EL (cell line): ENCODE measurements around the gene ZNF507.

Source experiments
- DNase-seq: peaks from one replicate; pipeline ENCODE4 v3.0.0-alpha.2; 2016

ZNF507 gene

DNA sequence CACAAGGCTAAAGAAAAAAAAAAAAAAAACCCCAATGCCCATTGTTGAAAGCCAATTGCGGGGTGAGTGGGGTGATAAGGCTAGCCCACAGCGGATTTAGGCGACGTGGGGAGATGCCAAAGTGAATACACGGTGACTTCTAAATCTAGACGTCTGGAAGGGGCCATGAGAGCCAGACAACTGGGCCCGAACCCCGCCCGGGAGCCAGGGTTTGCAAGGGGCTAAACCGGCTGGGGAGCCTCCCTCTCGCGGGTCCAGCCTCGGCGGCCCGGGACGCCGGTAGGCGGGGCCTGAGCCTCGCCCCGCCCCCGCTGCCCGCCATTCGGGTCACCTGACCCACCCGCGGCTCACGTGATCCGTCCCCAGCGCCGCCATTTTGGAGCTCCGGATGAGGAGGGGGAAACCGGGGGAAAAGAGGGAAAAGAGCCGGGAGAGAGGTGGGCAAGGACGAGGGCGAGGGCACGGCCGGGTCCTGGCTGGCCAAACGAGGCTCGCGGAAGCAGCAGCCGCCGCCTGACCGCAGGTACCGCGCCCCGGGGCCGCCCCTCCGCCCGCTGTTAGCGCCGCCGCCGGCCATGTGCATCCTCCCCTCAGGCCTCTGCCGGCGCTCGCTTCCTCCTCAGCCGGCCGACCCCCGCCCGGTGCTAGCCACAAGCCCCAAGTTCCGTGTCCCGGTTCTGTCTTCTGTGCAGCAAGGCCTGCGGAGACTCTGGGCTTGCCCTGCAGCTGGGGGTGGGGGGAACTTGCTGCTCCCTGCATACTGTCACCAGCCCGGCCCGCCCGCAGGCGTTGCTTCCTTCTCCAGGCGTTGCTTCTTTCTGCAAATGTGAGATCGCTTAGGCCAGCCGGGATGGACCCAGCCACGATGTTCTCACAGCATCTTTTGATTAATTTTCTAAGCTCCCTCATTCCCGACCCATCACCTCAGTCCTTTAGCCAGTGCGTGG, at the start of gene ZNF507:
Gene ZNF507, plus strand, starts transcription at position 350 of the 947 bp plus-strand sequence. CDS start 7,221 bp downstream, outside the sequence.
- DNase-seq = peak; percentile 77

DNA sequence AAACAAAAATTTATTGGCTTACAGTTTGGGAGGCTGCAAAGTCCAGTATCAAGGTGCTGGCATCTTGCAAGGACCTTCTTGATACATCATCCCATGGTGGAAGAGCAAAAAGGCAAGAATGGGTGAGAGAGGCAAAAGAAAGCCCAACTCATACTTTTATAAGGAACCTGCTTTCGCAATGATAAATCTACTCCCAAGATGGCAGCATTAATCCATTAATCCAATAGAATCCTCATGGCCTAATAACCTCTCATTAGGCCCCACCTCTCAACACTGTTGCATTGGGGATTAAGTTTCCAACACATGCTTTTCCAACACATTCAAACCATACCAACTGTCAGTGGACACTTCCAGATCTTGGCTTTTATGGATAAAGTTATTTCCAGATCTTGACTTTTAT, 48.7 kb upstream of the ZNF507 start:
- DNase-seq = no peak

DNA sequence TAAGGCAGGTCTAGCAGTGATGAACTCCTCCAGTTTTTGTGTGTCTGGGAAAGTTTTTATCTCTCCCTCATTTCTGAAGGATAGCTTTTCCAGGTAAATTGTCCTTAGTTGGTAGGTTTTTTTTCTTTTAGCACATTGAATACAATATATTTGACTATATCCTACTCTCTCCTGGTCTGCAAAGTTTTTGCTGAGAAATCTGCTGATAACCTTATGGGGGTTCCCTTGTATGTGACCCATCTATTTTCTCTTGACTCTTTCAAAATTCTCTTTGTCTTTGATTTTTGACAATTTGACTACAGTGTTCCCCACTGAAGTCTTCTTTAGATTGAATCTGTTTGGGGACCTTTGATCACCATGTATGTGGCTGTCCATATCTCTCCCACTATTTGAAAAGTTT, 42.6 kb upstream of the ZNF507 start:
- no peak for DNase-seq

DNA sequence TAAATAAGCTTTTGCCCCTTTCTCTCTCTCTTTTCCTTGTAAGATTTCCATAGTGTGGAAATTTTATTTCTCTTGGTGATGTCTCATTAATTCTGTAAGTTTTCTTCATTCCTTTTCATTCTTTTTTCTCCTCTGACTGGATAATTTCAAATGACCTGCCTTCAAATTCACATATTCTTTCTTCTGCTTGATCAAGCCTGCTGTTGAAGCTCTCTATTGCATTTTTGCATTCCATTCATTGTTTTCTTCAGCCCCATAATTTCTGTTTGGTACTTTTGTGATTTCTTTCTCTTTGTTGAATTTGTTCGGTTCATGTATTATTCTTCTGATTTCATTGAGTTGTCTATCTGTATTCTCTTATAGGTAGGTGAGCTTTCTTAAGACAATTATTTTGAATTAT, 42.2 kb upstream of the ZNF507 start:
- no peak for DNase-seq

DNA sequence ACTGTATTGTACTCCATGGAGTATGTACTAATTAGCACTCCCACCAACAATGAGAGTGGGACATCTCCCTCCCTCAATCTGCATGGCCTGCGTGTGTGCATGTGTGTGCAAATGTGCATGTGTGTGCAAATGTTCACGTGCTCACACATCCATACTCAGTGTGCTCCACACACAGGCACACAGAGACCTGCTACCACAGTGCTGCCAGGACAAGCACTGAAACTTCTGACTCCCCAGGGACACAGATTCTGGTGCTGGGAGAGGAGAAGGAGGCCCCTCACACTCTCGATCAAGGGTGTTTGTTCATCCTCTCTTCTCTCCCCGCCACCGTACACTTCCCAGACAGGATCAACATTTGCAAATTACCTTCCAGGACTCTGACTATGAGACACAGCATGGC, 37.8 kb upstream of the ZNF507 start:
- no peak for DNase-seq

DNA sequence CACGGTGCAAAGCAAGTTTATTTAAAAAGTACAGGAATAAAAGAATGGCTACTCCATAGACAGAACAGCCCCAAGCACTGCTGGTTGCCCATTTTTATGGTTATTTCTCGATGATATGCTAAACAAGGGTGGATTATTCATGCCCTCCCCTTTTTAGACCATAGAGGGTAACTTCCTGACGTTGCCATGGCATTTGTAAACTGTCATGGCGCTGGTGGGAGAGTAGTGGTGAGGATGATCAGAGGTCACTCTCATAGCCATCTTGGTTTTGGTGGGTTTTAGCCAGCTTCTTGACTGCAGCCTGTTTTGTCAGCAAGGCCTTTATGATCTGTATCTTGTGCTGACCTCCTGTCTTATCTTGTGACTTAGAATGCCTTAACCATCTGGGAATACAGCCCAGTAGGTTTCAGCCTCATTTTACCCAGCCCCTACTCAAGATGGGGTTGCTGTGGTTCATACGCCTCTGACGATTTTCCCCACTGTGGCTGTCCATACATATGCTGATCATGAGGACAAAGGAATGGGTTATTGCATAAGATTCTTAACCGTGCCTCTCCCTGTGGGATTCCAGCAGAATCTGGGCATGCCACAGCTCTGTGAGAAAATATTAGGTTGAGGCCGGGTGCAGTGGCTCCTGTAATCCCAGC, 36.9 kb upstream of the ZNF507 start:
- no peak for DNase-seq

DNA sequence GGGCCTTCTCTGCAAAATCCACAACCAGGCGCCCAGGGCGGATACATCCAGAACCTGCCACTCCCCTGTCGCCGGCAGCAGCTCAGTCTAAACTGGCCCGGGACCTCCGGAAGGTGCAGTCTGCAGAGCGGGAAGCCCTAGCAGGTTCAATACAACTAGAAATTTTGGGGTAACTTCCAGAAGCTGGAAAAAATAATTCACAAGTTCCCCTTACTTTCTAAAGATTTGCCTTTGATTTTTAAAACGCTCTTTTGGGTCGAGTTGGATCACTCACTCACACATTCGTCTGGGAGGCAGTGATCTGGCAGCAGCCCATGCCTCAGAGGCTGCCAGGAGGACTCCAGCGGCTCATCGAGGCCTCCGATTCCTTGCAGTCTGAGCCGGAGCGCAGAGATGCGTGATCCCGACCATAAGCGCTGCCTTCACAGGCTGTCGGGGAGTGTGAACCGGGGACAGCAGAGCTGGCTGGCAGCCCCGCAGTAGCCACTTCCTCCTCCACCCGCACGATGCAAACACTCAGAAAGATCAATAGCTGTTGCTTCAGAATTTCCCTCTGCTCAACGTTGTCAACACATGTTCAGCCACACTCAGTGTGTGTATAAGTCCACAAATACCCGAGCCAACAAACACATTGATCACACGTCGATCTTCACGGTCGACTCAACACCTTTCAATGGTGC, 35.6 kb upstream of the ZNF507 start:
- no peak for DNase-seq

DNA sequence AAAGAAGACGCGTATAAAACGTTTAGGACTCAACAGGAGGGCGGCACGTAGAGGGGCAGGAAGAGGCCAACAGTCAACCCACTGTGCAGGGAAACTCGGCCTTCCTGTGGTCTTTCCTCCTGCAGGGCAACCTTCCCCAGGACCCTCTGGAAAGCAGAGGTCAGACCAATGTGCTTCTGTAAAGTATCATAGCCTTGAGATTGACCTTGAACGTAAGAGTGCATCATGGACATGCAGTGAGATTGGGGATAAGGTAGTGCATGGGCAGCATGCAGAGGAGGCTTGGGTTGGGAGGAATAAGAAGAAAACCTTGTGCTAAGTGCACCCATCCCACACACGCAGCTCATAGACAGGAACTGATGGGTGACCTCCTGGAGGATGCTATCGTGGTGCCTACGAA, 34.0 kb upstream of the ZNF507 start:
- DNase-seq = no peak

DNA sequence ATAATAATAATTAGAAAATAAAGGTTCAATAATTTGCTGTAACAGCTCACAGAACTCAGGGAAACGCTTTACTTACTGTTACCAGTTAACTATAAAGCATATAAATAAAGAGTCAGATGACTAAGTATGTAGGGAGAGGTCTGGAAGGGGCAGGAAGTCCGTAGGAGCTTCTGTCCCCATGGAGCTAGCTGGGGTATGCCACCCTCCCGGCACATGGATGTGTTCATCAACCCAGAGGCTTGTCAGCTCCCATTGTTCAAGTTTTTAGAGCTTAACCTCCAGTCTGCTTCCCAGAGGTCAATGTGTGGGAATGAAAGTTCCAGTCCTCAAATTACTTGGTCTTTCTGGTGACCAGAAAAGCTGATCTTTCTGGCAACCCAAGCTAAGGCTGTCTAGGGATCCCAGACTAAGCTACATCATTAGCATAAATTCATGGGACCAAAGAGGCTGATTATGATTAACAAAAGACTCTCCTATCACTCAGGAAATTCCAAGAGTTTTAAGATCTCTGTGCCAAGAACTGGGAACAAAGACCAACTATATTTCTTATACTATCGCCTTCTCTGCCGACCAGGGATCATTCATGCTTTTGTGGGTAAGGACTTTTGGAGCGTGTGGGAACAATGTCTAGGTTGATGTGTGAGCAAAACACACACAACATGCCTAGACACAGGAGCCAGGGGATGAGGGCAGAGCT, 31.7 kb upstream of the ZNF507 start:
- DNase-seq = no peak

DNA sequence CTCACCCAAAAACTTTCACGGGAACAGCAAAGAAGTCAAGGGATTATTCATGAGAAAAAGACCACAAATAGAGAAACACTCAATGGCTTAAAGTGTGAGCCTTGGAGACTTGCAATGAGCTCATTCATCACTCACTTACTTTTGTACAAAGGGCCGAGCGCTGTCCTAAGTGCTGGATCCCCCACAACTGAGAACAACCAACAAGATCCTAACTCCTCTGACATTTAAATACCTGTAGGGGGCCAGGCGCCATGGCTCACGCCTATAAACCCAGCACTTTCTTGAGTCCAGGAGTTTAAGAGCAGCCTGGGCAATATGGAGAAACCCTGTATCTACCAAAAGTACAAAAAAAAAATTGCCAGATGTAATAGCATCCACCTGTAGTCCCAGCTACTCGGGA, 29.4 kb upstream of the ZNF507 start:
- DNase-seq = no peak

DNA sequence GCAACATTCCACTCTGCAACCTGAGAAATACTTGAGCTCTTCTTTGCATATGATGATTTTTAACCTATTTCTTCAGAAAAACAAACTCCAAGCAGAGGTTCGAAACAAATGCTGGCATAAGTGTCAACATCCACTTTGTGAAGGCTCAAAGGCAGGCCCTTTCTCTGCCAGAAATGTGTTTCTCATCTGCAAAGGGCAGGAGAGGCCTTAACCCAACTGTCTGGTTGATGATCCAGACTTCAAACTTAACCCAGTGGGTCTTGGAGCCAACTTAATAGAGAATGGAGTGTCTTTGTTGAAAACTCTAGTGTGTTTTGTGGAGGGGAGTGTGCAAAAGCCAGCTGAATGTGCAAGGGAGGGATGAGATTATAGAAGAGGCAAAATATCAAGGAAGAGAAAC, 28.3 kb upstream of the ZNF507 start:
- no peak for DNase-seq

DNA sequence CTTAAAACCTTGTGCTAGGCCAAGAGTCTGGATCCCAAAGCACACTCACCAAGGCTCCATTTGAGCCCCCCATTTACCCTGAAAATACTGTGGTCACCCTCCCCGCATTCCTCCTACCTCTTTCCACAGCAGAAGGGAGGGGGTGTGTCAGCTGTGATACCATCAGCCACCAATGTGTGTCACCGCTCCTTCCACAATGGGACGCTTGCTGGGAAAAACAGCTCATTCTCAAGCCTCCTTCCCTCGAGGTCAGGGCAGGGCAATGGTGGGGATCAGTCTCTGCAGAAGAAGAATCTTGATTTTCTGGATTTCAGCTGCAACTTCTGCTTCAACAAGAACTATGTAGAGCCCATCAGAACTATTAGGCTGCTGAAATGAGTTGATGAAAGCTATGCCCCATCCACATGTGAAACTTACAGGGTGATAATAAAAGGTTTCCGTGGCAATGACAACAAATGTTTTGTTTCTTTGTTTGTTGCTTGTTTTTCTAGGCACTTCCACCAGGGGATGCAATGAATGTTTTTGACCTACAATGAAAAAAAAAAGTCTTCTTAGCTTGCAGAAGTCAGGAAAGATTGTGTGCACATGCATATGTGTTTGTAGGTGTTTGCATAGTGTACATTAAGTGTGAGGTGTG, 26.4 kb upstream of the ZNF507 start:
- DNase-seq = peak; percentile 4

DNA sequence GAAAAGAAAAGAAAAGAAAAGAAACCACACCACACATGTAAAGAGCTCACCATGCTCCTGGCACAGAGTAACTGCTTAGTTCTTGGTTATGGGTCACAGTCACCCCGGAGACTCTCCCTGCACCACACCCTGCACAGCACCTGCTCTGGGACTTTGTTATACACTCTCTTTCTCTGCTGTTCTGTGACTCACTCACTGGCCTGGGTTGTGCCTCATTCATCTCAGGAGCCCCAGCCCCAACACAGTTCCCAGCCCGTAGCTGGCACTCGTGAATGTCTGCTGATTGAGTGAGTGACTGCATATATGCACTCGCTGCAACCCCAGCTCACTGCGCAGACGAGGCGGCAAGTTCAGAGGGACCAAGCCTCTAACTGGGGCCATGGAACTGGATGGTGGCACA, 22.9 kb upstream of the ZNF507 start:
- no peak for DNase-seq

DNA sequence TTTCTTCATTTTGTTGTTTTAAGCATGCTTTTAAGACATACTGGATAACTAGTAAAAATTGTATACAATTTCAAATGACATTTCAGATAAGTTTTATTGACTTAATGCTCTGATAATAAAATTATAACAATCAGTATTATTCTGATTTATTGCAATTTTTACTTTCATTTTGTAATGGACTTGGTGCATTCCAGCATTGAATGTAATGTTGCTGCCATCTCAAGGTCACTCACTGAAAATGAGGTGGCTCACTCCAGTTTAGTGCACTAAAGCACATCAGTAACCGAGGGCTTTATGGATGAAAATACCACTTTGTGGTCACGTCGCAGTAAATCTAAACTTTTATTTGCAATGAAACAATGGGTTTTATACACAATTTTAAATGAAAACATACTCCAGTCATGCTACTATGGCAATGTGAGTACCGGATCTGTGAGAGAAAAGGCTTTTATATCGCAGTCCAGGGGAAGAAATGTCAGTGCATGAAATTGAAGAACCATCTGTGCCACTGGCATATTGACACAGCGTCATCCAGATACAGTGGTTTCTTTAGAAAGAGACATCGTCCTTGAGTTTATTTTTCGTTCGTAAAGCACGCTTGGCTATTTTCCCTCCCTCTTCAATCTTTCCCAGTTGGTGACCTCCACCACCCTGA, 20.7 kb upstream of the ZNF507 start:
- no peak for DNase-seq

DNA sequence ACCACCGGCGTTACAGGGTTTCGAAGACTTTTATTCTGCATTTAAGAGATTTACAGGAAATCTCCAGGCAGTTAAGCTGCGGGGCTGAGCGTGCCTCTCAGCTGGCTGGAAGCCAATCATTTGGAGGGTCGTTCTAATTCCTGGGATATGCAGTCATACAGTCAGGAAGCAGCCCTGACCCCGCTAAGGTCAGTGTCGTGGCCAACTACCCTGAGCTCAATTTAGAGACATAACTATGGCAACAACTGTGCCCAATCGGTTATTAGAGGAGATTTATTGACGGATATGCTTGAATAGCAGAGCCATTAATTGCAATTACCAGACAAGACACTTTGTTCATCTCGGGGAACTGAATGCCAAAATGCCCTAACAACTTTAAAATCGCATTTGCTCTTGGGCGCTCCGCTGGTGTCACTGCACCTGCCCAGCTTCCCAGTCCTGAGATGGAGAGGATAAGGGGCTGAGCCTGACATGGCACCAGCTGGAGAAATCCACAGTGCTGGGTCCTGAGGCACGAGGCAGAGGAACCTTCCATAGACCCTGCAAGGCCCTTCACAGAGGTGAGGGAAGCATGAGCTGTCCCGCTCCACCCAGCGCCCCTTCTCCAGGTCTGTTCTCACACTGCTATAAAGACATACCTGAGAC, 15.1 kb upstream of the ZNF507 start:
- DNase-seq = peak; percentile 31

DNA sequence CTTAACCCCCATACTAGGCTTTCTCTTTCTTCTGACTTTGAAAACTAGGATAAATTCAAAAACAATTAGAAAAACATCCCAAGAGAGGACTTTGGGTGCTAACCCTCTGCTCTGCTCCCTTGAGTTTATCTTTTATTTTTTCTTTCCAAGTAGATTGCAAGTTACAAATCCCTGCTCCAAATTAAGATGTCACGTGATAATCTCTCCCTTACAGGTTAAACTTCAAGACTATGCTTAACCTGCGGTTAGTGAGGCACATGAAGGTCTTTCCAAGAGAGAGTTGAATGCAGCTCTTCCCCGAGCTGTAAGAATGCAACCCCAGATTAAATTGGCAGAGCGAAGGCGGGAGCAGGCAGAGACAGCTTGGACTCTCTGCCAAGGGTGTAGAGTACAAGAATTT, 12.2 kb upstream of the ZNF507 start:
- DNase-seq = no peak

DNA sequence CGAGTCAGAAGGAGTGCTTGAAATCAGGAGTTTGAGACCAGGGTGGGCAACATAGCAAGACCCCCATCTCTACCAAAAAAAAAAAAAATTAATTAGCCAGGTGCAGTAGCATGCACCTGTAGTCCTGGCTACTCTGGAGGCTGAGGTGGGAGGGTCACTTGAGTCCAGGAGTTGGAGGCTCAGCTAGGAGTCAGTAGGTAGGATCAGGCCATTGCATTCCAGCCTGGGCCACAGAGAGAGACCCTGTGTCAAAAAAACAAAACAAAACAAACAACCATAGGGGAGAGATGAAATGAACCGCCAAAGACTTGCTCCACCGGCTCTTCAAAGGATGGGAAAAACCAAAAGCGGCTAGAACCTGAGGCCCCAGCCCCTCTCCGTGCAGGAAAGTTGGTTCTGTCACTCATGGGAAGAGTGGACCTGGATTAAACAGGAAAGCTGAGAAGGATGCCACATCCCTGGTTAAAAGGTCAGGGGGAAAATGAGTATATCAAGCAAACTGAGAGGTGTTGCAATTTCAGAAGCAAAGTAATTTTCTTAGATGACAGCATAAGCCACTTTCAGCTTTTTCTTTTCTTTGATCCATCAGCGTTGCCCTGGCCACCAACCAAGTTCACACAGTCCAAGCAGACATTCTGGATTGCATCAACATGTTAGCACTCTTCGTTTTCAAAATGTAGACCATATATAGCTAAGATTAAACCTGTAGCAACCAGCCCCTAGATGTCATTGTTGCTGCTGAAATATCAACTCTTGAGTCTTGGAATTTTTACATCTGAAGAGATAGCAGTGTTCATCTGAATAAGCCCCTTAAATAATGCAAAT, 8.9 kb upstream of the ZNF507 start:
- DNase-seq = no peak

DNA sequence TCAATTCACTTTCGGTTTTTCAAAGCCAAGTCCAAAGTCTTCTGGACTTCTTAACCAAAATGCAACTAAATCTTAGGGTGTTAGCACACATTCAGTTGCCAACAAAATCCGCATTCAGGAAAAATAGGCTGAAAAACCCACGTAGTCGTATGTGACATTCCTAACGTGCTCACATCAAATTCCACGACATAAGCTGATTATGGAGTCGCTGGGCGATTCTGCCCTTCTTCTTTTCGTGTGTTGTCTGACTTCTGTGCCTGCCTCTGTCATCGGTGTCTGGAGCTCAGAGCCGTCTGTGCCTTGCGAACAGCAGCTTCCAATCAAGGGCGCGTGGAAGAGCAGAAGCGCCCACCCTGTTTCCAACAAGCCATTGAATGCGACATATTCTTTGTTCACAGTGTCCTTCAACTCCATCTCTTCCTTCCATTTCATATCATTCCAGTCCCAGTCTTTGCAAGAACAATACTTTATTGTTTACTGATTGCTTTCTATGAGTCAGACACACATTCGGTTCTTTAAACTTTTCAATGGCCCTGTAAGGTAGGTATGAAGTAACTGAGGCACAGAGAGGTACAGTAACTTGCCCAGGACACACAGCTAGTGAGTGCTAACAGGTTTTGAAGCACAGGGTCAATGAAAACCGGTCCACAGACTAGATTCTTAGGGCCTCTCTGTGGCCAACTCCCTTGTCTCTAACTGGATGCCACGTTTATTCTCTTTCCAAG, 8.2 kb upstream of the ZNF507 start:
- no peak for DNase-seq

DNA sequence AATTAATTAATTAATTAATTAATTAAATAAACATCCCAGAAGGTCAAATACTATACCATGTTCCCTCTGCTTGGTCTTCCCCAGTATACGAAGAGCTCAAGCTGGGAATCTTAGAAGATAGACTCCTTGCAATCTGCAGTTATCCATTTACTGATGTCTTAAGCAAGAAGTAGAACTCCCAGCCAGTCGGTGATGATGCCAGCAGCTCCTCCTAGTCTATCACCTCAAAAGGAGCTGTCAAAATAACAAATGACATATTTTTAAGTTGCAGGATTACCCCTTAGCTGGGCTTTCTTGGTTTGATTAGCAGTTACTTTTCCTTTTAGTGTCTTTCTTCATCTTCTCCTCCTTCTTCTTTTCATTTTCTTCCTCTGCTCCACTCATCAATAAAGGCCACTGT, 6.0 kb upstream of the ZNF507 start:
- DNase-seq = no peak
